GM21423 (cell line): Measurements from ENCODE around the gene LRRC8E.
A peak's percentile ranks its signal among the peaks of the same experiment; 100 is the strongest.
"Not testable (repeated sequence)": the region's sequence is repeated elsewhere in the genome, so short reads cannot be mapped to it uniquely, and the experiment has no call there.

Source experiments
- ATAC-seq: cut with Tn5 transposase; IDR thresholded peaks from one replicate; pipeline ENCODE4 v1.9.1; 2021; ENCODE audit warnings: mild to moderate bottlenecking, moderate library complexity; ENCODE audit not compliant: unreplicated experiment

The LRRC8E gene

GRCh38 chr19:7883796-7884570 lies 4.3 kb upstream of the LRRC8E start:
- no peak for ATAC-seq

- ATAC-seq = no peak
Observed at GRCh38 chr19:7885818-7886217, 2.5 kb upstream of the LRRC8E start.

- ATAC-seq = no peak
Observed at GRCh38 chr19:7887408-7888144, 734 bp upstream of the LRRC8E start.

GRCh38 chr19:7888826-7889217 lies 512 bp downstream of the LRRC8E start:
- no peak for ATAC-seq

GRCh38 chr19:7893362-7894101 lies 5.2 kb downstream of the LRRC8E start:
- ATAC-seq = not testable (repeated sequence)

GRCh38 chr19:7894612-7895309 lies 6.5 kb downstream of the LRRC8E start:
- no peak for ATAC-seq

- ATAC-seq = no peak
Observed at GRCh38 chr19:7895565-7895964, 7.3 kb downstream of the LRRC8E start.

- no peak for ATAC-seq
Observed at GRCh38 chr19:7897292-7897691, 9.0 kb downstream of the LRRC8E start.

- no peak for ATAC-seq
Observed at GRCh38 chr19:7898967-7899366, 10.7 kb downstream of the LRRC8E start.

- ATAC-seq = no peak
Observed at GRCh38 chr19:7899751-7900378, 11.6 kb downstream of the LRRC8E start.

- ATAC-seq = no peak
Observed at GRCh38 chr19:7900401-7900870, 12.1 kb downstream of the LRRC8E start.

- ATAC-seq = no peak
Observed at GRCh38 chr19:7900931-7901330, 12.6 kb downstream of the LRRC8E start.

GRCh38 chr19:7901337-7901736 lies 13.0 kb downstream of the LRRC8E start:
- no peak for ATAC-seq

GRCh38 chr19:7902796-7903243 lies 14.5 kb downstream of the LRRC8E start:
- no peak for ATAC-seq

GRCh38 chr19:7903244-7904073 lies 15.1 kb downstream of the LRRC8E start, which contains the start of gene MAP2K7:
Gene MAP2K7 (plus strand): TSS chr19:7903877. CDS start chr19:7903945, 68 bp downstream.
- peak; percentile 83 for ATAC-seq

- ATAC-seq = peak; percentile 31
Observed at GRCh38 chr19:7904074-7905020, 16.0 kb downstream of the LRRC8E start.

- ATAC-seq = no peak
Observed at GRCh38 chr19:7905268-7905667, 17.0 kb downstream of the LRRC8E start.

GRCh38 chr19:7905859-7906258 lies 17.5 kb downstream of the LRRC8E start:
- ATAC-seq = no peak
